Measurements from ENCODE around the gene RGS17. TPM values are rescaled to one million over a fixed set of nuclear protein-coding genes. Genes with fewer than 3 reads are reported as not detected.
A peak's percentile ranks its signal among the peaks of the same experiment; 100 is the strongest.

RGS17 gene
- total RNA-seq, 1 donor = 1.3 TPM

- peak; percentile 36 for DNase-seq (ENCODE audit: low read depth)
- H3K4me3 ChIP-seq (ENCODE audit: low read depth, low read length) = no peak overlapping the region
- TF ChIP-seq, protein P1, sequence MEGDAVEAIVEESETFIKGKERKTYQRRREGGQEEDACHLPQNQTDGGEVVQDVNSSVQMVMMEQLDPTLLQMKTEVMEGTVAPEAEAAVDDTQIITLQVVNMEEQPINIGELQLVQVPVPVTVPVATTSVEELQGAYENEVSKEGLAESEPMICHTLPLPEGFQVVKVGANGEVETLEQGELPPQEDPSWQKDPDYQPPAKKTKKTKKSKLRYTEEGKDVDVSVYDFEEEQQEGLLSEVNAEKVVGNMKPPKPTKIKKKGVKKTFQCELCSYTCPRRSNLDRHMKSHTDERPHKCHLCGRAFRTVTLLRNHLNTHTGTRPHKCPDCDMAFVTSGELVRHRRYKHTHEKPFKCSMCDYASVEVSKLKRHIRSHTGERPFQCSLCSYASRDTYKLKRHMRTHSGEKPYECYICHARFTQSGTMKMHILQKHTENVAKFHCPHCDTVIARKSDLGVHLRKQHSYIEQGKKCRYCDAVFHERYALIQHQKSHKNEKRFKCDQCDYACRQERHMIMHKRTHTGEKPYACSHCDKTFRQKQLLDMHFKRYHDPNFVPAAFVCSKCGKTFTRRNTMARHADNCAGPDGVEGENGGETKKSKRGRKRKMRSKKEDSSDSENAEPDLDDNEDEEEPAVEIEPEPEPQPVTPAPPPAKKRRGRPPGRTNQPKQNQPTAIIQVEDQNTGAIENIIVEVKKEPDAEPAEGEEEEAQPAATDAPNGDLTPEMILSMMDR (IDR thresholded peaks at IDR 0.05; ENCODE audit: insufficient read depth, low read depth, low read length) = no peak
Measured at GRCh38 chr6:153058909-153059308, 72.2 kb downstream of the RGS17 start.

- TF ChIP-seq, protein P1 (IDR thresholded peaks at IDR 0.05; ENCODE audit: insufficient read depth, low read depth, low read length) = no peak
- H3K4me3 ChIP-seq (ENCODE audit: low read depth, low read length) = no peak overlapping the region
- DNase-seq (ENCODE audit: low read depth) = peak; percentile 20
Measured at GRCh38 chr6:153058291-153058690, 72.8 kb downstream of the RGS17 start.

DNA sequence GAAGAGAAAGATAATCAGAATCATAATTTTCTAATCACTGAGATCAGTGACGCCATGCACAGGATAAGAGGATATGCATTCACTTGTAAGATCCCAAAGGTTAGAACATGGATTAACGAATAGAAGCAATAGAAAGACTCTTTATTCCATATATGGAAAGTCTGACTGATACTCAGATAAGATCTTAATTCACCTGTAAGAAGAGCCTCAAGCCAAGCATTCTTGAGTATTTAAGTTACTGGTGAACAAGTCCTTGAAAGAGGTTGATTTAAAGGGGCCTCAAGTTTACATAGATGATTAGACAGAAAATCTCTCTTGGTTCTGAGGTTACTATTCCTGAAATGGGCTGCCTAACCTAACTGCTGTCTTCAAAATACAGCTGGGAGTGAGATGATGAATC, 74.8 kb downstream of the RGS17 start:
- DNase-seq (ENCODE audit: low read depth) = no peak
- no peak overlapping the region for H3K4me3 ChIP-seq (ENCODE audit: low read depth, low read length)
- TF ChIP-seq, protein P1 (IDR thresholded peaks at IDR 0.05; ENCODE audit: insufficient read depth, low read depth, low read length) = no peak

DNA sequence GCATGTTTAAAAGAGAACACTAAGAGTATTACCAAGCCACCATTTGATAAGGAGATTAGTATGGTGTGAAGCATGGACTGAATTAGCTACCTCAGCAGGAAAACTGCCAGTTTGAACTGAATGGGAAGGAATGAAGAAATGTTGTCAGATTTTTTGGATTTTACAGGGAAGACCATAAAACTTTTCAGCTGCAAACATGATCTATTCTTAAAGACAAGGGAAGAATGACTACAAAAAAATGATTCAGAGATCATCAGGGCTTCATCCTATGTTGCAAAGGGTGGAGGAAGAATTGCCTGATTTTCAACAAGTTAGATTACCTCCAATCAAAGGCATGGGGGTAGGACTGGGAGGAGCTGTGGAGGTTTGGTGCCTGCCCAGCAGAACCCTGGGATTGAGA, 79.3 kb downstream of the RGS17 start:
- TF ChIP-seq, protein P1 (IDR thresholded peaks at IDR 0.05; ENCODE audit: insufficient read depth, low read depth, low read length) = no peak
- no peak overlapping the region for H3K4me3 ChIP-seq (ENCODE audit: low read depth, low read length)
- DNase-seq (ENCODE audit: low read depth) = peak; percentile 43

- no peak for DNase-seq (ENCODE audit: low read depth)
- H3K4me3 ChIP-seq (ENCODE audit: low read depth, low read length) = no peak overlapping the region
- TF ChIP-seq, protein P1 (IDR thresholded peaks at IDR 0.05; ENCODE audit: insufficient read depth, low read depth, low read length) = no peak
Measured at GRCh38 chr6:153048631-153049030, 82.5 kb downstream of the RGS17 start.

DNA sequence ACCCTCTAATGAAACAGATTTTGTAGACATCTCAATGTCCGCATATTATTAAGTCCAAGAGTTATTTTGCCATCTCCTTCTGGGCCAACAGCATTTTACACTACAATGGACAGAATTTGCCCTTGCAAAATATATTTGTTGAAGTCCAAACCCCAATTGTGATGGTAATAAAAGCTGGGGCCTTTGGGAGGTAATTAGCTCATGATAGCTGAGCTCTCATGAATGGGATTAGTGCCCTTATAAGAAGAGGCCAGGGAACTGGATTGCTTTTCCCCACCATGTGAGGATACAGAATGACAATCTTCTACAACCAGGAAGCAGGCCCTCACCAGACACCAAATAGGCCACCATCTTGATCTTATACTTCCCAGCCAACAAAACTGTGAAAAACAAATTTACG, 83.7 kb downstream of the RGS17 start:
- DNase-seq (ENCODE audit: low read depth) = no peak
- H3K4me3 ChIP-seq (ENCODE audit: low read depth, low read length) = no peak overlapping the region
- TF ChIP-seq, protein P1 (IDR thresholded peaks at IDR 0.05; ENCODE audit: insufficient read depth, low read depth, low read length) = no peak

GRCh38 chr6:153045271-153045670, 85.8 kb downstream of the RGS17 start:
- DNase-seq (ENCODE audit: low read depth) = no peak
- TF ChIP-seq, protein P1 (IDR thresholded peaks at IDR 0.05; ENCODE audit: insufficient read depth, low read depth, low read length) = no peak
- no peak overlapping the region for H3K4me3 ChIP-seq (ENCODE audit: low read depth, low read length)

All from fibroblast of villous mesenchyme (primary cell).